ENCODE measurements around the gene TLX3. TPM values are rescaled to one million over a fixed set of nuclear protein-coding genes. Genes with fewer than 3 reads are reported as not detected.

Gene TLX3
- total RNA-seq, 4 donors from 2014 or later, result not detected

- no peak for TF ChIP-seq CTCF (IDR thresholded peaks at IDR 0.05; ENCODE audit: low read depth)
These were observed 26.6 kb downstream of the TLX3 start for GRCh38 chr5:171335616-171336015.

- TF ChIP-seq CTCF (IDR thresholded peaks at IDR 0.05; ENCODE audit: low read depth), result no peak
These were observed 27.6 kb downstream of the TLX3 start for GRCh38 chr5:171336521-171337209.

- TF ChIP-seq CTCF (IDR thresholded peaks at IDR 0.05; ENCODE audit: low read depth), result no peak
These were observed 28.1 kb downstream of the TLX3 start for GRCh38 chr5:171337210-171337569.

GRCh38 chr5:171340042-171340441 is 31.0 kb downstream of the TLX3 start:
- no peak for TF ChIP-seq CTCF (IDR thresholded peaks at IDR 0.05; ENCODE audit: low read depth)

GRCh38 chr5:171340491-171340890 is 31.4 kb downstream of the TLX3 start:
- TF ChIP-seq CTCF (IDR thresholded peaks at IDR 0.05; ENCODE audit: low read depth), result no peak

GRCh38 chr5:171342362-171343111 is 33.5 kb downstream of the TLX3 start:
- TF ChIP-seq CTCF (IDR thresholded peaks at IDR 0.05; ENCODE audit: low read depth), result no peak

GRCh38 chr5:171344936-171345608 is 36.0 kb downstream of the TLX3 start:
- TF ChIP-seq CTCF (IDR thresholded peaks at IDR 0.05; ENCODE audit: low read depth), result no peak
